Activated CD8-positive, alpha-beta memory T cell treated with anti-CD3 and anti-CD28 coated beads, Interleukin-2, amount 50 U/mL, for 24 hours (primary cell): Measurements from ENCODE around the gene ABCA3.
"Not testable (repeated sequence)": the region's sequence is repeated elsewhere in the genome, so short reads cannot be mapped to it uniquely, and the experiment has no call there.

Experiments
- DNase-seq: peaks from one replicate; pipeline ENCODE4 v3.0.0-alpha.2; 2020; ENCODE audit errors: extremely low read depth

Gene ABCA3

DNA sequence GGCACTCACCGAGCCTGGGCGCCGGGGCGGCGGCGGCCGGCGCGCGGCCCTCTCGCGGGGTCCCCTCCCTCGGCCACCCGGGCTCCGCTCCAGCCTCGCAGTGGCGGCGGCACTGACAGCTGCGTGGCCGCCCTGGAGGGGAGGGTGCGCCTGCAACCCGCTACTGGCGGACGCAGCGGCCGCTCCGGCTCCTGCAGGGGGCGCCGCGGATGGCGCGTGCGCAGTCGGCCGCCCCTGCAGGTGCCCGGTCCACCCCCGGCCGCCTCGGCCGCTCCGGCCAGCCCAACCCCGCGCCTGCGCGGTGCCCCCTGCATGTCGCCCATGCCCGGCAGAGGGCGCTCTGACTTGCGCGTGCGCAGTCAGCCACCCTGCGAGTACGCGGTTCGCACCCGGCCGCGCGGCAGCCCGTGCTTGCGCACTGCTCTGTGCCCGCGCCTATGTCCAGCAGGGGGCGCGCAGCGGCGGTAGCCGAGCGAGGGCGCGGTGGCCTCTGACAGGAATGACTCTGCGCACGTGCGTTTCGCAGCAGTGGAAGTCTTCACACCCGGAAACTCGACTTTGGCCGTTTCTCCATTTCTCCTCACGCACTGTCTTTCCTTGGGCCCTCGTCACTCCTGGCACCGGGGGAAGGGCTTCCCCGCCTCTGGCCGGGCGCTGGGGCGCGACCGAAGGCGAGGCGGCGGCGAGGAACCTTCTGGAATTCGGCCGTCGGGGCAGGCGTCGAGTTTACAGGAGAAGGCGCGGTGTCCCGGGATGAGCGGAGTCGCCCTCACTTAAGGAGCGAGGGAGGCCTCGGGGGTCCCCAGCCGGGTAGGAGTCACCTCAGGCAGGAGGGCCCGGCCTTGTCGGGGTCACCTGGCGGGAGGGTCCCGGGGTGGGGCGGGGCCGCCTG is at the start of gene ABCA3:
Gene ABCA3, minus strand, starts transcription at position 165 of the 892 bp plus-strand sequence. CDS start 14,262 bp downstream, outside the sequence.
- peak; percentile 78 for DNase-seq

DNA sequence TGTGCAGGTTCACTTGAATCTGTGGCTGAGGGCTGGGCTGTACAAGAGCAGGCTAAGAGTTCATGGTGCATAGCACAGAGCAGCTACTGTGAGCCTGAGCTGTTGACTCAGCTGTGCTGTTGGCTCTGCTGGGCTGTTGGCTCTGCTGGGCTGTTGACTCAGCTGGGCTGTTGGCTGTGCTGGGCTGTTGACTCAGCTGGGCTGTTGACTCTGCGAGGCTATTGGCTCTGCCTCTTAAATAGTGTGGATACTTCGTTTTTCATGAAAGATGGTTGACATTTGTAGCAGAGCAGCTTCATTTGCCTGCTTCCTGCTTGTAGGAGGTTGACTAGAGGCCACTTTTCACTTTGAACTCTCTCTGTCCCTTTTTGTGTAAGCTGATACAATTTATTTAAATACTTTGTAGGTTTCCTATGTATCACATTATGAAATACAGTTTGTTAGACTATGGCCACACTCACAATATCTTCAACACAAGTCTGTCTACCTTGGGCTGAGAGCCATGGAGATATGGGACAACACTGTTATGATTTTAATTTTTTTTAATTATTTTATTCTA is 48.4 kb upstream of the ABCA3 start:
- no peak for DNase-seq

DNA sequence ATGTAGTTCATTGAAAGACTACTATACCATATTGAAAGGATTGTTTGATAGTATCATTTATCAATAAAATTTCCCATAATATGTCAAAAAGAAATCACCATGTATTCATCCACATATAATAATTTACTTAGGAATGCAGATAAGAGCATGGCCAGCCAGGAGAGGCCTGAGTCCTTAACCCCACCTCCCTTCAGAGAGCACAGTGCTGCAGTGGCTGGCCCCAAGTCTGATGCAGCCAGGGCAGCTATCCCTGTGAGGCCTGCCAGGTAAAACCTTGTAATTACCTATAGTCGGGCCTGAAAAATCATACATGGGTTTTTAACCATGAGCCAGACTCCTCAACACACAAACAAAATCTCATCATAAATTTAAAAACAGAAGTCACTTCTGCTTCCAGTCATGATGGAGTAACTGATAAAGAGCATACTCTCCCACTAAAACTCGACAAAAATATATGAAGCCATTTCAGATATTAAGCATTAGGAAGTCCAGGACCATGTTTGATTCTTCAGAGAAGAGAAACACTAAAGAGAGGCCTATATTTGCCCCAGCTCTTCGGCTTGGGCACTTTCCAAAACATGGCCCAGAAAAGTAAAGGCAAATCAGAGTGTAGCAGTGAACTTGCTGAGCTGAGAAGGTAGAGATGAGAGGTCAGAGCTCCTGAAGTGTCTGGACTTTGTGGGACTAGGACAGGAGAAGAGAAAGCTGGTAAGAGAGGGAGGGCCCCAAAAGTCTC is 47.8 kb upstream of the ABCA3 start:
- no peak for DNase-seq

DNA sequence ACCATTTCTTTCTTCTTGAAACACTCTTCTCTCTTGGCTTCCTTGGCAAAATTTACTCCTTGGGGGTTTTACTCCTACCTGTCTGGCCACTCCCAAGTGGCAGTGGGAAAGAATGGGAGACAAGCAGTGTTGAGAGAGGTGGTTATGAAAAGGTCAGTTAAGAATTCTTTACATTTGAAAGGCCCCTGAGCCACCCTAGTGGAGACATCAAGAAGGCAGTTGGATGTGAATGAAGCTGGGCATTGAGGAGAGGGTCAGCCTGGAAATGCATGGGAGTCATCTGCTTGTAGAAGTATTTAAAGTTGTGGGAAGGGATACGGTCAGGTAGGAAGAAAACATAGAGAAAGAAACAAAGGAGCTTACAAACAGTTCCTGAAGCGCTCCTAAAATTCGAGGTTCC is 46.5 kb upstream of the ABCA3 start:
- DNase-seq: no peak

DNA sequence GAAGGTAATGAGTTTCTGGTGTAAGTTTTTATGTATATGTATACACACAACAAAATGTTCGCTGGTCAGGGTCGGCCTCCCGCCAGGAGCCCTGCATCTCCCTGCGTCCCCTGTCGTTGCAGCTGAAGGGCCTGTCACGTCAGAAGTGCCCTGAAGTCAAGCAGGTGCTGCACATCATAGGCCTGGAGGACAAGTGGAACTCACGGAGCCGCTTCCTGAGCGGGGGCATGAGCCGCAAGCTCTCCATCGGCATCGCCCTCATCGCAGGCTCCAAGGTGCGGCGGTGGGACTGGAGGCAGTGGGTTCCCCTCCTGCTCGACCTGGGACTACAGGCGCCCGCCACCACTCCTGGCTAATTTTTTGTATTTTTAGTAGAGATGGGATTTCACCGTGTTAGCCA is 45.5 kb upstream of the ABCA3 start:
- not testable (repeated sequence) for DNase-seq

DNA sequence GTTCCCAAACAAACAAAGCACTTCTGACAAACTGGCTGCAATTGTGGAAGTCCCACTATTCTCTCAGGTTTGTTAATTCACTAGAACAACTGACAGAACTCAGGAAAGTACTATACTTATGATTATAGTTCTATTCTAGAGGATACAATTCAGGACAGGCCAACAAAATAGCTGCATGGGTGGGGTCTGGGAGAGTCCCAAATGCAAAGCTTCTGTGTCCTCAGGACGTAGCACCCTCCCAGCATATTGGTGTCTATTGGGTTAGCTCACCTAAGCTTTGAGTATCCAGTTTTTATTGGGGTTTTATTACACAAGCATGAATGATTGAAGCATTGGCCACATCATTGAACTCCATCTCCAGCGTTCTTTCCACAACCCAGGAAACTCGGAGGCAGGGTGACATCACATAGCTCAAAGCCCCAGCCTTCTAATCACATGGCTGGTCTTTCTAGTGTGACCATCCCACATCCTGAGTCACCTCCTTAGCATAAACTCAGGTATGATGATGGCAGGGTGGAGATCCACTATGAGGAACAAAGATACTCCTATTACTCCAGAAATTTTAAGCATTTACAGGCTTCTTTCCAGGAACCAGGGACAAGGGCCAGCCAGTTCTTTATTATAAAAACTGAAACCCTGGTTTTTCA is 44.8 kb upstream of the ABCA3 start:
- no peak for DNase-seq

DNA sequence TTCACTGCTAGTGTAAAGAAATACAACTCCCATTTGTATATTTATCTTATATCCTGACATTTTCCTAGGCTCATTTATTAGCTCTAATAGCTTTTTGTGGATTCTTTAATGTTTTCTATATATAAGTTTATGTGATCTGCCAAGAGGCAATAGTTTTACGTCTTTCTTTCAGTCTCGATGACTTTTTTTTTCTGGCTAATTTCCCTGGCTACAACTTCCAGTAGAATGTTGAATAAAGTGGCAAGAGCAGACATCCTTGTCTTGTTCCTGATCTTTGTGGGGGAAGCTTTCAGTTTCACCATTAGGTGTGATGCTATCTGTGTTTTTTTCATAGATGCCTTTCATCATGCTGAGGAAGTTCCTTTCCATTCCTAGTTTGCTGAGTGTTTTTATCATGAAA is 43.9 kb upstream of the ABCA3 start:
- no peak for DNase-seq

DNA sequence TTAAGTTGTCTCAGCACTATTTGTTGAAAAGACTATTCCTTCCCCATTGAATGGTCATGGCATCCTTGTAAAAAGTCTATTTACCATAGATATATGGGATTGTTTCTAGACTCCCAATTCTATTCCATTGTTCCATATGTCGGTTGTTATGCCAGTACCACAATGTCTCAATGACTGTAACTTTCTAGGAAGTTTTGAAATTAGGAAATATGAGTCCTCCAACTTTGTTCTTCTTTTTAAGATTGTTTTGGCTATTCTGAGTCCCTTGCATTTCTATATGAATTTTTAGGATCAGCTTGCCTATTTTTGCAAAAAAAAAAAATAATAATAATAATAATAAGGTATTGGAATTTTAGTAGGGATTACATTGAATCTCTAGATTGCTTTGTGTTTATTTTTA is 43.0 kb upstream of the ABCA3 start:
- no peak for DNase-seq

DNA sequence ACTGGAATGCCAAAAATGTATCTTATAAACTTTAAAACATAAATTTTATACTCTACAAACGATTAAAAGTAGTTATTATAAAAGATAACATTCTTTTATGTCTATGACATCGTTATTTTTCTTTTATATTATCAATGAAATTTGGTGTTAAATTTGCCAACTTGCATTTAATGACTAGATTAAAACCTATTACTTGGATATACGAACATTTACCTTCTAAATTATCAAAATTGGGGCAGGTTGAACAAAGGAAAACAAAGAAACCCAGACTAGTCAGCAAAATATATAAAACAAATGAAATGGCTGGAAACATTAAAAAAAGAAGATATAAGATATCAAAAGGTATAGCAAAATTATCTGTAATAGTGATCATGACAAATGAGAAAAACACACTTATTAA is 34.1 kb upstream of the ABCA3 start:
- no peak for DNase-seq

DNA sequence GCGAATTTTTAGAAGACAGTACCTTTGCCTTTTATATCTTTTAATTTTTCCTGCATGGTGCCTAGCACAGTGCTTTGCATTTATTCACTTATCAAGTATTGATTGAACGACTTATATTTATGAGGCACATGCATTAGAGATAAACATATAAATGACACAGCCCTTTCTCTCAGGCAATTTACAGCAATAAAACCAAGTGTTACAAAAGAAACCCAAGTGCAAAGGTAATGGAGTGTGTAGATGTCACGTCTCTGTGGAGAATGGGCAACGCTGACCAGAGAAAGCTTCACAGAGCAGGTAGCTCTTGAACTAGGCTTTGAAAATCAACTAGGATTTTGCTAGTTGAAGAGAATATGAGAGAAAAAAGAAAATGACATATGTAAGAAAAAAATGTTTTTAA is 32.6 kb upstream of the ABCA3 start:
- DNase-seq: no peak

DNA sequence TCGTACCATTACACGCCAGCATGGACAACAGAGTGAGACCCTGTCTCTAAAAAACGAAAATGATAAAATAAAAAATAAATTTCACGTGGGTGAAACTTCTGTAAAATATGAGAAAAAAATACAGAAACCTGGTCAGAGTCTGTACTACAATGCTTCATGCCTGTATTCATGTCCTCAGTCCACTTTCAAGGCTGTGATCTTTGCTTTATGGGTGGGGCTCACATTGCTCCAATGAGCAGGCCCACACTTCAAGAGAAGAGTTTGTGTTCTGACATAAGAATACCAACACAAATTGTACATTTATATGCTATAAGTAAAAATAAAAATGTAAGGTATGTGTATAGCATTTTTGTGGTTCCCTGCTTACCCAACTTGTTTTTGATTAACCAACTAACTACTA is 32.2 kb upstream of the ABCA3 start:
- DNase-seq: no peak

DNA sequence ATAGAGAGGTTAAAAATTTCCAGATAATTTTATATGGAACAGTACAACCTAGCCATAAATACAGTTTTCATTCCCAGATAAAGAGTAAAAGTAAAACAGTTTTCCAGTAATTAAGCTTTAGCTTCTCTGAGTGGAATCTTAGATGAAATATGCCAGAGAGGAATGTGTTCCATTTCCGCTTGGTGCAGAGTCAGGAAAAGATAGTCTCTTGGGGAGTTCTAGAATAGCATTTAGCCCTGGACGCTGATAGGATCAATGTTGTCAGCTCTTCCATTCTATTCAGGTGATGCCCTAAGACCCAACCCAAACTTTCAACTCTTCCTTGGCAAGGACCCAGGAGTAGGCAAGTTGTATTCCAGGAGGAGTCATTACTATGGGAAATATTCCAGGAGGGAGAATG is 30.9 kb upstream of the ABCA3 start:
- no peak for DNase-seq

DNA sequence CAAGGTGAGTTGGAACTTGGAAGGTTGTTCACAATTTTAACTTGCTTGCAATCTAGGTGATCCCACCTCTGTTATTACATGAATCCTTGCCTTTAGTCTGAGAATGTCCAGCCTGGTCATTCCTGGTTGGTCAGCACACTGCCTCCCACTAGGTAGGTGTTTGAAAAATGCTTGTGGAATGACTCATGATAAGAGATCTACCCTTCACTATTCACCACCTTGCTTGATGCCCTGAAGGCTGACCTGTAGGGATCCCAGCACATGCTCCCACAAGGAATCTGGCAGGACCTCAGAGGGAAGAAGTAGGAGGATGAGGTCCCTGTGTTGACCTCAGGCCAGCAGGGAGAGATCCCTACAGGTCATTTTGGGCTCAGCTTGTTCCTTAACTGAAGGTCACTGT is 30.2 kb upstream of the ABCA3 start:
- no peak for DNase-seq

DNA sequence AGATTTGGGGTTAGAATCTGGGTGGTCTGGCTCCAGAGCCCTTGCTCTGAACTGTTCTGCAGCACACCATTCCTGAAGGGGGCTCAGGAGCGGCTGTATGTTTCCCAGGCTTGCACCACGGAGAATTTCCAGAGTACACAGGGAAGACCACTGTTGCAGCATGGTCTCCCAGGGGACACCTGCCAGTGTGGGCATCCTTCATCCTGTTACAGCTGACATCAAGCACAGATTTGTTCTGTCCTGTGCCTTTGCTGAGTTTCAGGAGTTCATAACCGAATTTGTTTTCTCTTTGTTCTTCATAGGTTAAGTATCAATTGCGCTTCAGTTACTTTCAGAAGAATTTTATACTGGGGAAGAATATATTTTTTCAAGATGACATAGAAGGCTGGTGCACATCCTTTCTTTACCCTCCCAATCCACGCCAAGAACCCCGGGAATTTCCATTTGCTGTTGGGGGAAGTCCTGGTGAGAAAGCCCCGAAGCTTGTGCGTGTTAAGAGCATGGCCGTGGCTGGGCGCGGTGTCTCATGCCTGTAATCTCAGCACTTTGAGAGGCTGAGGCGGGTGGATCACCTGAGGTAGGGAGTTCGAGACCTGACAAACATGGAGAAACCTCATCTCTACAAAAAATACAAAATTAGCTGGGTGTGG is 26.3 kb upstream of the ABCA3 start:
- no peak for DNase-seq

DNA sequence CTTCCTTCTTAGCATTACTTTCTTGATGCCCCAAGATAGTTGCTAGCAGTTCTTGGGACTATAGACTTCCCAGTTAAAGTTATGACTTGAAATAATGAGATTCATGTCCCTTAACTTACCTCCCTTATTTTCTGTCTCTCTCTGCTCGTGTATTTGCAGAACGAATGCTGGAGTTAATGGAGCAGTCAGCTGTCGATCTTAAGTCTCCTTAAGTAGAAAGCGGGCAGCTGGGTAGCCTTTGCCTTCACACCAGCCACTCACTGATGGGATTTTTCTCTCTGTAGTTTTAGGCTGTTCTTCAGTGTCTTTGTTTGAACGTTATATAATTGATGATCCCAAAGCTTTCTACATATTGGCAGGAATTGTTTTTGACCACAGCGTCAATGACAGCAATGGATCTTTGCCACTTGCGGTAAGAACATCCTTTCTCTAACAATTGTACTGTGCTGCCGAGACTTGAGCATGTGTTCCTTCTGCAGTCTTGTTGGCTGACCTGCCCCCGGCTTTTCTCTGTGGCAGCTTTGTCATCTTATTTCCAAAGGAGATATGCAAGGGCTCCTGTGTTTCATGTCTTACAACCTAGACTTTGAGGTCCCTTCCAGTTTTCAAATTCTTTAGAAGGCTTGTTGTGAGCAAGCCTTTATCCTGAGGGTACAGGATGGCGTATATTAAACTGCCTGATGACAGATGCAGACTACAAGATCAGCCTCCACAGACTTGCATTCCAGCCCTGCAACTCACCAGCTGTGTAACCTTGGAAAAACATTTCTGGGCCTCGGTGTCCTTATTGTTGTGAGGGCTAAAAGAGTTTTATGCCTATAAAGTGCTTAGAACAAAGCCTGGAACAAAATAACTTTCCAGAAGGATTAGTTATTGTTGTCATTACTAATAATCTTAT is 25.1 kb upstream of the ABCA3 start:
- DNase-seq: no peak

DNA sequence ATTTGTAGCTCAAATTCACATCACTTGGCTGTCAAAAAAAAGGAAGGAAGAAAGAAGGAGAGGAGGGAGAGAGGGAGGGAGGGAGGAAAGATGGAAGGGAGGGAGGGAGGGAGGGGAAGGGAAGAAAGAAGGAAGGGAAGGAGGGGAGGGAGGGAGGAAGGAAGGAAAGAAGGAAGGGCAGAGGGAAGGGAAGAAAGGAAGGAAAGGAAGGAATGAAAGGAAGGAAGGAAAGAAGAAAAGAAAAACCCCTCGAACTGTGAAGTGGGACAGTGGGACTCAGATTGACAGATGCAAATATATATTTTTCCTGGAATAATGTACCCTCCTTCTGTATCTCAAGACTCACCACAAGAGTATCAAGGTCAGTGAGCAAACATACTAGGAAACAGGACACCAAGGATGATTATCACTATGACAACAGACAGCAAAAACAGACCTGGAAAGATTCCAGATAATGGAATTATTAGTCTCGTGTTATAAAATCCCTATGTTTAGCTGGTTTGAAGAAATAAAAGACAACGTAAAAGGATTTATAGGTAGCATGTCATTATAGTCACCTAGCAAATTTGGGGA is 24.2 kb upstream of the ABCA3 start:
- DNase-seq: no peak

DNA sequence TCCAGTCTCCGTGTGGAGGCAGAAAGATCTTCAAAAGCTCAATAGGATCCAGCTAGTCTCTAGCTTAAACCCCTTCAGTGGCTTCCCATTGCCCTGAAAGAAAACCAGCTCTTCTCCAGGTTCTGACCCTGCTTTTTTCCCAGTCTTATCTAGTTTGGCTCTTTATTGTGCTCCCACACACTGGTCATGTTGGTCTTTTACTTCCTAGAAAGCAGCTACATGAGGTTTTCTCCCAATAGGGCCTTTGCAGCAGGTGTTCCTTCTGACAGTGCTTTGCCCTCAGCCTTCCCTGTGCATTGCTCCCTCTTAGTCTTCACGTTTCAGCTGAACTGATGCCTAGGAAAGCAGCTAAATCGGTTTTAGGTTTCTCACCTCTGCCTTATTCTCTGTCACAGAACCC is 21.7 kb upstream of the ABCA3 start:
- no peak for DNase-seq

DNA sequence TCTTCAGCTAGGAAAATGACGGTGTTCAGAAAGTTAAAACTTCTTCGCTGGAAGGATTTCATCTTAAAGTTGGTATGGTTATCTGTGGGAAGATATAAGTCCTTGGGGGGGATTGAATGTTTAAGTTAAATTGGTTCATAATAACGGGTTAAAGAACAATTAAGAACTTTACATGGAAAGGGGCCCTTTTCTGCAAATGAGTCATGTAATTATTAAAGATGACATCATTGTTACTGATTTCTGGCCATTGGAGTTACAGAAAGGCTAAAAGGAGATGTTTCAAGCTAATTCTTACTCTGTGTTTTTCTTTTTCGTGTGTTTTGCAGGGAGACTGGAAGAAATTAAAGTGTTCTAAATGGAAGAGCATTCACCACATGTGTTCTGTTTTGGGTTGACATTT is 20.6 kb upstream of the ABCA3 start:
- DNase-seq: no peak

DNA sequence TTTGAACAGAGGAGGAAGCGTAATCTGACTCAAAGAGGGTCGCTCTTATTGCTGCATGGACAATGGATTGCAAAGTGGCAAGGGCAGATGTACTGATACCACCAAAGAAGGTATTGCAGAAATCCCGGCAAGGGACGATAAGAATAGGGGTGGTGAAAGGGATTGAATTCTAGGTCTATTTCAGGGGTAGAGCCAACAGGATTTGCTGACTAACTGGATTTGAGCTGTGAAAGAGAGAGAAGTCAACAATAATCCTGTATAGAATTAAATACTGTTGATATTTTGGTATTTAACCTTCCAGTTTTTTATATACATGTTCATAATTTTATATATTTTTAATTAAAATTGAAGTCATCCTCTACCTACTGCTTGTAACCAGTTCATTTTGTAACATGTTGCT is 19.4 kb upstream of the ABCA3 start:
- DNase-seq: no peak

DNA sequence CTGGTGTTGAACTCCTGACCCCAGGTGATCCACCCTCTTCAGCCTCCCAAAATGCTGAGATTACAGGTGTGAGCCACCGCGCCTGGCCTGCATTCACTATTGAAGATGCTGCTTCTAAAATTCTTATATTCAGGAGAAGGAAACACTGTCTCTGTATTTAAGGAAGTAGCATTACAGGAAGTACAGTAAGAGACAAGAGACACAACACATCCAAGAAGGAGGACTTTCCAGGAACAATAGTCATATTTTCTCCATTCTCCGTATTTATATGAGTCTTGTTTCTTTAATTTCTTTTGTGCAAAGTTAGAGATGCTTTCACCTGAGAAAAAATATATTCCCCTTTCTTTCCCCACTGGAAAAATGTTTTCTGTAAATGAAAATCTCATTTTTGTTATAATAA is 18.3 kb upstream of the ABCA3 start:
- DNase-seq: no peak
